ENCODE measurements around the gene ATP6V1G2. TPM values are rescaled to one million over a fixed set of nuclear protein-coding genes. Genes with fewer than 3 reads are reported as not detected.

ATP6V1G2 gene
- total RNA-seq, 4 donors from 2014 or later, result 2.0 to 5.0 (median 2.2) TPM

- no peak for DNase-seq (ENCODE audit: extremely low spot score)
- H3K9me3 ChIP-seq, result no peaks in the 10 kb centered on the region
- H3K4me1 ChIP-seq, result peaks cover 0 to 3% (median 1%) of the 10 kb centered on the region in 4 donors
- WGBS, result 77% methylated on average over 7 of the region's 7 CpGs
- no peak for TF ChIP-seq POLR2A (IDR thresholded peaks at IDR 0.05; ENCODE audit: low read depth)
- no peak for TF ChIP-seq EP300 (IDR thresholded peaks at IDR 0.05)
- TF ChIP-seq POLR2AphosphoS5 (IDR thresholded peaks at IDR 0.05), result no peak
- TF ChIP-seq CTCF (IDR thresholded peaks at IDR 0.05), result no peak
- H3K27me3 ChIP-seq, result no peaks in the 10 kb centered on the region
- peaks cover 54 to 70% (median 69%) of the 10 kb centered on the region in 4 donors for H3K36me3 ChIP-seq
- no peak overlapping the region for H3K4me3 ChIP-seq
- intact Hi-C loops (cut with DNase I), result no loop called here
- no peak overlapping the region for H3K27ac ChIP-seq (replicated peaks in 1 of 4)
These were observed 15.2 kb downstream of the ATP6V1G2 start for GRCh38 chr6:31531162-31531561.

DNA sequence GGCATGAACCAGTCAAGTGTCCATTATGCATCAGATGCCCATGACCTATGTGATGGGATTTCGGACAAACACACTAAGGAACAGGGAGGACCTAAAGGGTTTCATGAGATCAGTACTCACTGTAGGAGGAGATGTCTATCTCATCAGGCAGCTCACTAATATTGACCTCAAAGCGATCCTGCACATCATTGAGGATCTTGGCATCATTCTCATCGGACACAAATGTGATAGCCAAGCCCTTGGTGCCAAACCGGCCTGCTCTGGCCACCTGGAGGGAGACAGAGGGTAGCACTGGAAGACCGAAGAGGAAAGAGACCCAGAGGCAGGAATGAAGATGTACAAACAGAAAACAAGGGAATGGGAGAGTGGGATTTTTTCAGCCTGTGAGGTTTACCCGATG, 15.7 kb downstream of the ATP6V1G2 start:
- H3K4me1 ChIP-seq, result no peaks in the 10 kb centered on the region

DNA sequence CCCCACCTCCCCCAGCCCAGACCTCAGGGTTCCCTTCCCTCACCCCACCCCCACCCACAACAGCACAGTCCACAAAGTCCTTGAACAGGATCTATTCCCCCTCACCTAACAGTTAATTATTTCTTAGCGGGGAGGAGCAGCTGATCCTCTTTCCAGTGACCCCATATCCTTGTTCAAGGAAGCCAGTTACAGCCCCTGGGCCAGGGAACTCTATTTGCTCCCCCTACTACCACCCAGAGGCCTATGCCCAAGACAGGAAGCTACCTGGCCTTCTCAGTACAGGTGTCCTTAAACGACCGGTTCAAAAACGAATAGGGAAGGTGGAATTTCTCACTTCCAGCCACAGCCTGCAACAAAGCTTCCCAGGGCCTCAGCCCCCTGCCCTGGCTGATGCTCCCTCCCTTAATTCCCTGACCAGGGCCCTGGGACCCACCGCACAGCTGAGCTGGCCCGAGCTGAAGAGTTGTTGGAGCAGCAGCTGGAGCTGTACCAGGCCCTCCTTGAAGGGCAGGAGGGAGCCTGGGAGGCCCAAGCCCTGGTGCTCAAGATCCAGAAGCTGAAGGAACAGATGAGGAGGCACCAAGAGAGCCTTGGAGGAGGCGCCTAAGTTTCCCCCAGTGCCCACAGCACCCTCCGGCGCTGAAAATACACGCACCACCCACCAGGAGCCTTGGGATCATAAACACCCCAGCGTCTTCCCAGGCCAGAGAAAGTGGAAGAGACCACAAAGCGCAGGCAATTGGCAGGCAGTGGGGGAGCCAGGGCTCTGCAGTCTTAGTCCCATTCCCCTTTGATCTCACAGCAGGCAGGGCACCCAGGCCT, 16.9 kb downstream of the ATP6V1G2 start:
- TF ChIP-seq EP300 (IDR thresholded peaks at IDR 0.05) (no peak), POLR2AphosphoS5 (IDR thresholded peaks at IDR 0.05) (no peak), CTCF (IDR thresholded peaks at IDR 0.05) (no peak)
- no peak overlapping the region for H3K27ac ChIP-seq (replicated peaks in 1 of 4)
- no peaks in the 10 kb centered on the region for H3K9me3 ChIP-seq
- H3K36me3 ChIP-seq, result peaks cover 38 to 54% (median 53%) of the 10 kb centered on the region in 4 donors
- intact Hi-C loops (cut with DNase I), result no loop called here
- whole genome bisulfite sequencing, result 45% methylated on average over 7 of the region's 12 CpGs
- H3K4me1 ChIP-seq, result no peaks in the 10 kb centered on the region
- H3K27me3 ChIP-seq, result no peaks in the 10 kb centered on the region
- no peak for DNase-seq (ENCODE audit: extremely low spot score)
- H3K4me3 ChIP-seq, result no peak overlapping the region

More for the DNA sequence above, 15.7 kb downstream of the ATP6V1G2 start:
- TF ChIP-seq EP300 (IDR thresholded peaks at IDR 0.05) (no peak), POLR2AphosphoS5 (IDR thresholded peaks at IDR 0.05) (no peak), POLR2A (IDR thresholded peaks at IDR 0.05; ENCODE audit: low read depth) (no peak), CTCF (IDR thresholded peaks at IDR 0.05) (no peak)
- DNase-seq (ENCODE audit: extremely low spot score), result no peak
- H3K36me3 ChIP-seq, result peaks cover 49 to 65% (median 64%) of the 10 kb centered on the region in 4 donors
- H3K9me3 ChIP-seq, result no peaks in the 10 kb centered on the region
- 66% methylated on average over 6 of the region's 6 CpGs for WGBS
- H3K27me3 ChIP-seq, result no peaks in the 10 kb centered on the region
- intact Hi-C loops (cut with DNase I), result no loop called here
- H3K4me3 ChIP-seq, result no peak overlapping the region
- no peak overlapping the region for H3K27ac ChIP-seq (replicated peaks in 1 of 4)

DNA sequence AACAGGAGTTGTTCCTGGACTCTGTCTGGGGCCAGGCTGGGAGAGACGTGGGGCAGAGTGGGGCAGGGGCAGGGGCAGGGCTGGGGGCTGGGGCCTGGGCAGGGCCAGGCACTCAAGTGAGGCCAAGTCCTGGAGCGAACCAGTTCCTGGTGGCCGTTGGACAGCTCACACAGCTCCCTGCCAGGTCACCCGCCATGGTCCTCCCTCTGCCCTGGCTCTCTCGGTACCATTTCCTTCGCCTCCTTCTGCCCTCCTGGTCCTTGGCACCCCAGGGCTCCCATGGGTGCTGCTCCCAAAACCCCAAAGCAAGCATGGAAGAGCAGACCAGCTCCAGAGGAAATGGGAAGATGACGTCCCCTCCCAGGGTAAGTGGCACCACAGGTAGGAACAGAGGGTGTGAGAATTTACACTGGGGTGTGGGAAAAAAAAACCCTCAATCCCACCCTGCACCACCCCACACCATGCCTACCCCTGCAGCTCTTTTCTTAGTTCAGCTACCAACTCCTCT, 17.5 kb downstream of the ATP6V1G2 start, which contains the start of gene MCCD1:
MCCD1 (plus strand) TSS at position 142 of the 508 bp plus-strand sequence; CDS start at position 195, 53 bp downstream.
- H3K36me3 ChIP-seq, result peaks cover 32 to 47% (median 46%) of the 10 kb centered on the region in 4 donors
- no peak within 1 kb of the TSS for H3K4me3 ChIP-seq
- no peak within 1 kb of the TSS for H3K27ac ChIP-seq (replicated peaks in 1 of 4)
- TF ChIP-seq POLR2AphosphoS5 (IDR thresholded peaks at IDR 0.05) (no peak), EP300 (IDR thresholded peaks at IDR 0.05) (no peak), CTCF (IDR thresholded peaks at IDR 0.05) (no peak), POLR2A (IDR thresholded peaks at IDR 0.05; ENCODE audit: low read depth) (no peak)
- DNase-seq (ENCODE audit: extremely low spot score), result no peak
- H3K27me3 ChIP-seq, result no peaks in the 10 kb centered on the region
- H3K9me3 ChIP-seq, result no peaks in the 10 kb centered on the region
- intact Hi-C loops (cut with DNase I), result no loop called here
- WGBS, result 76% methylated on average over 7 of the region's 7 CpGs
- no peaks in the 10 kb centered on the region for H3K4me1 ChIP-seq

All from esophagus muscularis mucosa (tissue), 4 donors.